Hematopoietic multipotent progenitor cell (in vitro differentiated cells): Measurements from ENCODE around the gene TRIM68. TPM values are rescaled to one million over a fixed set of nuclear protein-coding genes. Genes with fewer than 3 reads are reported as not detected.

Source experiments
- DNase-seq, 3 donors: peaks; one replicate each; pipeline ENCODE4 v3.0.0-alpha.2; 2011 to 2015; ENCODE audit warnings: low read depth in 2 of 3, low spot score in 2 of 3
- total RNA-seq: library from RNA; depleted of rRNA; stranded (reverse); fragments of >200 nt; gene quantifications from one replicate; pipeline ENCODE4 v1.2.3, GENCODE V29; 2012

TRIM68 gene, protein sequence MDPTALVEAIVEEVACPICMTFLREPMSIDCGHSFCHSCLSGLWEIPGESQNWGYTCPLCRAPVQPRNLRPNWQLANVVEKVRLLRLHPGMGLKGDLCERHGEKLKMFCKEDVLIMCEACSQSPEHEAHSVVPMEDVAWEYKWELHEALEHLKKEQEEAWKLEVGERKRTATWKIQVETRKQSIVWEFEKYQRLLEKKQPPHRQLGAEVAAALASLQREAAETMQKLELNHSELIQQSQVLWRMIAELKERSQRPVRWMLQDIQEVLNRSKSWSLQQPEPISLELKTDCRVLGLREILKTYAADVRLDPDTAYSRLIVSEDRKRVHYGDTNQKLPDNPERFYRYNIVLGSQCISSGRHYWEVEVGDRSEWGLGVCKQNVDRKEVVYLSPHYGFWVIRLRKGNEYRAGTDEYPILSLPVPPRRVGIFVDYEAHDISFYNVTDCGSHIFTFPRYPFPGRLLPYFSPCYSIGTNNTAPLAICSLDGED
- 11.8 TPM for total RNA-seq

DNA sequence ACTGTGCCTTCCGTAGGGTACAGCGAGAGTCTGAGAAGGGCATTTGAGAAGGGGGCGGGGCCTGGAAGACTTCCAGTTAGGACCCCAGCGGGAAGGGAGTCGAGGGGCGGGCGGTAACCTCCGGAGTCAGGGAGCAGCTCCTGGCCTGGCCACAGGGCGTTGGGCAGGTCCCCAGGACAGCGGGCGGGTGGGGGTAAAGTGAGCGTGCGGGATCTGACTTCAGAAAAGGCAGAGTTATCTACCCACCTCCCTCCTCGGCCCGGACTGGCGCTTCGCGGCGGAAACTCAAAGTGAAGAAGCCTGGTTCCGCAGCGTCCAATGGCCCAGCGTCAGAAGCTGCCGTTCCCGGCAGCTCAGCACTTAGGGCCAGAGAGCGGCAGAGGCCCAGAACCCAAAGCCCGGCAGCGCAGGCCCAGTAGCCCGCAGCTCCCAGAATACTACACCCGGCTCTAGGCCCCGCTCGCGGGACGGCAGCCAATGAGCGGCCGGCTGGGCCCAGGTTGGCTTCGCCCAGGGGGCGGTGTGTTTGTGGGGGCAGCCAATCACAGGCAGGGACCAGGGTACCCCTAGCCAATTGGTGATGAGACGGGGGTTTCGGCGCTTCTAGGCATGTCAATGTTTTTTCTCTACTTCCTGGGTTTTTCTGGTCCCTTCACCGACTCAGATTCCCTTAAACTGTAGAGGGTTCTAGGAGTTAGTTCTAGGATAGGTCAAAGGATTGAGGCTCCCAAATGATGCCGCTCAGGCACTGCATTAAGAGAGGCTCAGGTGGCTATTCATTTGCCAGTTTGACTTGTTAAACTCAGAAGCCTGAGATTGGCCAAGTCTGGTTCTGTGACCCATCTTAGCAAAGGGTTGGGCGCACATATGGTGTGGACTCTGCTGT is at the start of gene TRIM68:
Gene TRIM68, minus strand, starts transcription at position 451 of the 886 bp plus-strand sequence. CDS start 2,727 bp downstream, outside the sequence.
- DNase-seq: peak; percentile 78 to 96 (median 93)

DNA sequence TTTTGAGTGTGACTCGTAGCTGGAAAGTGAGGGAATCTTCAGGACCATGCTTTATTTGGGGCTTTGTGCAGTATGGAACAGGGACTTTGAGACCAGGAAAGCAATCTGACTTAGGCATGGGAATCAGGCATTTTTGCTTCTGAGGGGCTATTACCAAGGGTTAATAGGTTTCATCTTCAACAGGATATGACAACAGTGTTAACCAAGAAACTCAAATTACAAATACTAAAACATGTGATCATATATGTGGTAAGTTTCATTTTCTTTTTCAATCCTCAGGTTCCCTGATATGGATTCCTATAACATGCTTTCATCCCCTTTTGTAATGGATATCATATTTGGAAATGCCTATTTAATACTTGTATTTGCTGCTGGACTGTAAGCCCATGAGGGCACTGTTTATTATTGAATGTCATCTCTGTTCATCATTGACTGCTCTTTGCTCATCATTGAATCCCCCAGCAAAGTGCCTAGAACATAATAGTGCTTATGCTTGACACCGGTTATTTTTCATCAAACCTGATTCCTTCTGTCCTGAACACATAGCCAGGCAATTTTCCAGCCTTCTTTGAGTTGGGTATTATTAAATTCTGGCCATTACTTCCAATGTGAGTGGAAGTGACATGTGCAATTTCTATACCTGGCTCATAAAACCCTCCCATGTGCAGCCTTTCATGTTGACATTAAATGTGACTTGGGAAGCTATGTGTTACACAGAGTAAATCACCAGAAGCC is 46.8 kb upstream of the TRIM68 start:
- no peak for DNase-seq

DNA sequence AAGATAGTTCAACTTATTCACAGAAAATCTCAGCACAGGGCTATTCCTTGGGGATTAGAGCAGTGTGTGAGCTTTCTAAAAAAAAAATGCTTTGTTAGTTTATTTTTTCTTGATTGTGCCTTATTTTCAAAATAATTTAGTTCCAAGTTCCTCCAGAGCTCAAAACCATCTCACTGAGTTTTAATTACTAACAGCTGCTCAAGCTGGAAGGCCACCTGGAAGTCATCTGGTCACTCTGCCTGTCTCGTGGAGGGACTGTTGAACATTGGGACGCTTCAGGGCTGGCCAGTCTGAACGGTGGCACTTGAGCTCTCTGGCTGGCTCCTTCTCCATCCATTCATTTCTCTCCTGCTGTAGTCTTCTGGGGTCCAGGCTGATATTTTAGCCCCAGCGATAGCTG is 39.7 kb upstream of the TRIM68 start:
- no peak for DNase-seq

DNA sequence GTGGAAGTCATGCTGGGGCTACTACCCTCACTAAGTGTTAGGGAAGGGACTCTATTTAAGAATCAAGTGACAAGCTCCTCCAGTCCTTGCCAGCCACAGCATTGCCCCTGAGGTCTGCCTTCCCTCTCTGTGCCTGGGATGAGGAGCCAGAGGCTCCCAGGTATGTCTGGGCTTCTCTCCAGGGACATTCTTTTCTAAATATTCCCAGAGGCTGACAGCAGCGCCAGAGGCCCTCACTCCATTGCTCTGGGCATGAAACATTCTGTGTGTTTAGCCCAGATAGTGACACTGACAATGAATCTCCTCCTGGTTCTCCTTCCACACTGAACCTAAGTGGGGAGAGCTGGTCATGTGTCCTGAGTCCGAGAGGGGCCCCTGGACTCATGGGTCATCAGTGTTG is 37.9 kb upstream of the TRIM68 start:
- no peak for DNase-seq

DNA sequence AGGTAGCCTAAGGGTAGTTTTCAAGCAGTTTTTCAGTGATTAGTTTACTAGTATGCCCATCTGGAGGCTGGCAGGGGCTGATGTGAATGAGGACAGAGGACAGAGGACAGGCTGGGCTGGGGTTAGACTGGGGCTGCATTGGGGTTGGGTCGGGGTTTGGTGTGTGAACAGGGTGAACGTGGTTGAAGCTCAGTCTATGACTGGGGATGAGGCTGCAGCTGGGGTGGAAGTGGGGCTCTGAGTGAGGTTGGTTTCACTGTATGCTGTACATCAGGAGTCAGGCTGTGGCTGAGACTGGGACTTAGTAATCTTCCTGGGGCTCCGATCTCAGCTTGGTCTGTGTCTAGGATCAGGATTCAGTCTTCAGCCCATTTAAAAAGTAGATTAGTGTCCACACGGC is 36.2 kb upstream of the TRIM68 start:
- DNase-seq: no peak

DNA sequence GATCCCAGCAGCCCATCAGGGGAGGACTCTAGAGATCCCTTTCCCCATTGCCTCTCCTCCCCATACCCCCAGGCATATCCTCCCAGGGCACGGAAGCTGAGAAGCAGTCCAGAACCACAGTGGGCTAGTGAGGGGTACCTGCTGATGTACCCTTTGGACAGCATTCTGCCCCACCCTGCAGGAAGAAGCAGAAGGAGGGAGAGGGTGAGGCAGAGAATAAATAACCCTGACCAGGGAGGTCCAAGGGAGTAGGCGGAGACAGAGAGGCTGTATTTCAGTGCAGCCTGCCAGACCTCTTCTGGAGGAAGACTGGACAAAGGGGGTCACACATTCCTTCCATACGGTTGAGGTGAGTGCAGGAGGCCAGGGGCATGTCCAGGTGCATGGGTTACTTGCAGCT is 35.7 kb upstream of the TRIM68 start, which contains the start of gene OR51E1:
Gene OR51E1, plus strand, starts transcription at position 301 of the 400 bp plus-strand sequence. CDS start 8,545 bp downstream, outside the sequence.
- no peak for DNase-seq

DNA sequence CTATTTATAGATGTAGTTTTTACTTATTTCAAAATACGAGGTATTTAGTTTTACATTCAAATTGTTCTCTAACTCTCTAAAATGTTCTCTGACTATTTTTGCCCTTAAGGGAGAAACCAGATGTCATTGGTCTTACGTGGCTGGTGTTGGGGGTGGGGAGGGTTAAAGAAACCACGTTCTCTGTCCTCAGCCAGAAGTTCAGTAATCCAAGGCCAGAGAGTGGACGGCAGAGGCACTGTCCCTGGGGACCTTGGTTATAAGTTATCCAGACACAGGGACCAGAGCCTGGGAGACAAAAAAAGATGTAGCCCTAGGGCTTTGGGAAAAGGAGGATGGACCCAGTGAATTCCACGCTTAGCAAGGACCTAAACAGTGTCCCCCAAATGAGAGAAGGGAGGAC is 35.0 kb upstream of the TRIM68 start:
- DNase-seq: no peak

DNA sequence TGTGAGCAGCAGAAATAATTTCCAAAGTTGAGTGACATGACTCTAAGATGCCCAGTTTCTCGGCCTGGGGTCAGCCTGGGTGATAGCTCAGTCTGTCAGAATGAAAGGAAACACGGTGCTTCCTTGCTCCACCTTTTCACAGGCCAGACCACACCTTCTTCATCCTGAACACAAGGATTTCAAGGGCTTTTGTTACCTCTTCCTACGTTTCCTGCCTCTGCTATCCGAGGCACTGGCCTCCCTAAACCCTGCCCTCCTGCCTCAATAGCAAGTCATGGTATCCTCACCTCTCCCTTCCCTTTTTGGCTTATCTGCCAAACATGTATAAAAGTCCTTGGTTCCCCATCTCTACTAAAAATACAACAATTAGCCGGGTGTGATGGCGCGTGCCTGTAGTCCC is 34.0 kb upstream of the TRIM68 start:
- no peak for DNase-seq

DNA sequence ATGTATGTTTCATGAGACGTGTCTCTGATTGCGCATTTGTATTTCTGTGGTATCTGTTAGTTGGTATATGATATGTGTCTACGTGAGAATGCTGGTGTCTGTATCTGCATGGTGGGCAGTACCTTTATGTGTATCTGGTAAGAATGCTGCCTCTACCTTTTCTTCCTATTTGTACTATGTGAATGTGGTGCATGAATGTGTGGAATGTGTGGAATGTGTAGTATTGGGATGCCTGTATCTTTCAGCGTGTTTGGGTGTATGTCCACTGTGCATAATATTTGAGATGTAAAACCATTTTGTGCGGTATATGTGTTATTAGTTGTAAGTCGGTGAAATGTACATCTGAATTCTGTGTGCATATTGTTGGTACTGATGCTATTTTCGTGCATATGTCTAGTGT is 33.5 kb upstream of the TRIM68 start:
- no peak for DNase-seq

DNA sequence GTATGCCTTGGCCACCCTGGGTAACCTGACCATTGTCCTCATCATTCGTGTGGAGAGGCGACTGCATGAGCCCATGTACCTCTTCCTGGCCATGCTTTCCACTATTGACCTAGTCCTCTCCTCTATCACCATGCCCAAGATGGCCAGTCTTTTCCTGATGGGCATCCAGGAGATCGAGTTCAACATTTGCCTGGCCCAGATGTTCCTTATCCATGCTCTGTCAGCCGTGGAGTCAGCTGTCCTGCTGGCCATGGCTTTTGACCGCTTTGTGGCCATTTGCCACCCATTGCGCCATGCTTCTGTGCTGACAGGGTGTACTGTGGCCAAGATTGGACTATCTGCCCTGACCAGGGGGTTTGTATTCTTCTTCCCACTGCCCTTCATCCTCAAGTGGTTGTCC is 31.9 kb upstream of the TRIM68 start:
- no peak for DNase-seq

DNA sequence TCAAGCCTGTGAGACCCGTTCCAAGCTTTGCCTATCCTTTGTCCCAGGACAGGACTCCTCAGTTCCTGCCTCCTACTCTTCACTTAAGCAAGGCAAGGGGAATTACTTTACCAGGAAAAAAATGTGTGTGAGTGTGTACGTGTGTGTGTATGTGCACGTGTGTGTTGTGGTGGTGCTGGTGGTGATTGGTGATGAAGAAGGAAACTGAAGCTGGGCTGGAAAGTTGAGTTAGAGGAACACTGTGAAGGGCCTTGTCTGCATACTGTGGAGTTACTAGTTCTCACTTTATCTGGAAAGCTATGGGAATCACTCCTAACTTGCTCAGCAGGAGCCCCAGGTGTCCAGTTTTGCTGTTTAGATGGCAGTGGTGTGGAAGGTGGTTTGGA is 29.6 kb upstream of the TRIM68 start:
- no peak for DNase-seq

DNA sequence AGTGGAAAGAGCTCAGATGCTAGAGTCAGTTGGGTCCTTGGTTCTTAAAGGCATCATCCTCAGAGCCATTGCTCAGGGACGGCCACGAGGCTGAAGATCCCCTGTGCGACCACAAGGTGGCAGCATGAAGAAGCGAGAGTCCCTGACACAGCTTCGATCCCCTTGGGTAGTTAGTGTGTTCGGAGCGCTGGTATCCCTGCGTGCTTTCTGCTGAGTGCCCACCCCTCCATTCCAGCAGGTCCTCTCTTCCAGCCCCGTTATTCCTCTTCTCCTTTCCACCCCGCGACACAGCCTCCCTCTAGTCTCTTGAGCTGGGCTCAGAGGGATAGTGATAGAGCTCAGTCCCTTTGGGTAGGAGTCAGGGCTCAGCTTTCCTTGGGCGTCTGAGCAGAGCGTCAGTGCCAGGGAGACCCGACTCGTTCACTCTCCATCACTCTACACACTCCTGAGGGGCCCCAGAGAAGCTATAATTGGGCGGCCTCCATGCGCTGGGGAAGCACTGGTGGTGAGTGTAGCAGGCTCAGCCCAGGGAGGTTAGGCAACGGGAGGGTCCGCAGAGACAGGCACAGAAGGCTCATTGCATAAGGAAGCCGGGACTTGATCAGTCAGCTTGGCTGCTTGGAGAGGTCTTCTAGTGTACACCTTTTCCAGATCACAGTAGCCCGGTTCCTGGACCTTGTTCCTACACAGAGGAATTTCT is 29.1 kb upstream of the TRIM68 start, which contains the start of gene OR51D1:
Gene OR51D1, plus strand, starts transcription at position 516 of the 700 bp plus-strand sequence. CDS start 2,314 bp downstream, outside the sequence.
- peak; percentile 35 to 84 (median 59) for DNase-seq

DNA sequence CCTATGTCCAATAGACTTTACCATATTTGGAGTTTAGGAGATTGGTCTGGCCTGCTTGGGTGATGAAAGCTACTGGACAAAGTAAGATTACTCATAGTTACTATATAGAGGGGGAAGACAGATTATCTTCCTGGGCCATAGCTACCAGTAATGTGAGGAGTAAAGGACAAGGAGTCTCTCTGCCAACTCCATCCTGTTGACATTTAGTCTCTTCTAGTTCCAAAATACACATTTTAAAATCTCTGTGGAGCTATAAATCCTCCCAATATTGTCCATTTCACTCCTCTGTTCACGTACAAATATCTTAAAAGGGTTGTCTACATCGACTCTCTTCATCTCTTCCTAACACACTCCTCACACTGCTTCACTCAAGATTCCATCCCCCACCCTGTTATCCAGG is 28.1 kb upstream of the TRIM68 start:
- no peak for DNase-seq

DNA sequence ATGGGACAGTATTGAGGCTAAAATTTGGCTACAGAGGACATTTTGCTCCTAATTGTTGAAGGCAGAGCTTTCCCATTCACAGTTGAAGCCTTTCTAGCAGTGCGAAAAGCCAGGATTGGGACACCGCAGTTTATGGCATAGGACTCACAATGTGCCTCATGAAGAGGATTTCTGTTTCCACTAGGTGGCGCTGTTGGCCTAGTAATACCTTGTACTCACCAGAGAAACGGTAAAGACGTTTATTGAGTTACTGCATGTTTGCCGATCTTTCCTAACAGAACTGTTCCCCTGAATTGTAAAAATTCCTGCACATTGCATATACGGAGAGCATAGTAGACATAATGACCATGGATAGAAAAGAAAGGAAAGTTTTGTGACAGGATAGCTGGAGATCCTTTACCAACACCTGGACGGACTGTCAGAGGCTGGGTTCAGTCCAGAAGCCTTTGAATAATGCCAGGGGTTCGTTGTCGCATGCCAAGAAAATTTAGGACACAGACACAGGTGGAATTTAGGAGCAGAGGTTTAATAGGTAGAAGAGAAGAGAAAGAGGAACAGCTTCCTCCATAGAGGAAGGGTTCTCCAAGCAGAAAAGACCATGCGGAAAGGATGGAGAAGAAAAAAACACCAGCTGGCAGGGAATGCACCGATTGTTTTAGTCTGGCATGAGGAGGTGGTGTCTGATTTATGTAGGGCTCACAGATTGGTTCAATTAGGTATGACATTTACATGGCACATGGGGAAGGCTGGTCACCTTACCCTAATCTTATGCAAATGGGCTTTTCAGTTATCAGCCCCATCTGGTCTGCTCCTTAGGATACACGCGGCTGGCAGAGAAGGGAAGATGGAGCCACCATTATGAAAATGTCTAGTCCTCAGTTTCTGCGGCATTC is 18.4 kb upstream of the TRIM68 start:
- DNase-seq: peak in 2 of 3 donors; percentile 33 to 68

DNA sequence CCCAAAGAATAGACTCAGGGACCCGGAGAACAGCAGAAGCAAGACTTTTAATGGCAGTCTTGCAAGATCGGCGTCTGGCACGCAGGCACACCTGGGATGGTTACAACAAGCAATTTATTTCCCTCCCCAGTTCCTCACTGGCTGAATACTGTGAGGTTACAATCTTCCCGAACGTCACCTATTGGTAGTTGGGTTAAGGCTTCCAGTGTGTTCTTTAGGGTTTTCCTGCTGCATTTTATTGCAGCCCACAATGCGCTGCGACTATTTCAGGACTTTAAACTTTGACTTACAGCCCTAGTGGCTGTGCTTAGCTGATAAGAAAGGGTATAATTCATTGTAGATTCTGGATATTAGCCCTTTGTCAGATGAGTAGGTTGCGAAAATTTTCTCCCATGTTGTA is 11.5 kb upstream of the TRIM68 start:
- DNase-seq: no peak

DNA sequence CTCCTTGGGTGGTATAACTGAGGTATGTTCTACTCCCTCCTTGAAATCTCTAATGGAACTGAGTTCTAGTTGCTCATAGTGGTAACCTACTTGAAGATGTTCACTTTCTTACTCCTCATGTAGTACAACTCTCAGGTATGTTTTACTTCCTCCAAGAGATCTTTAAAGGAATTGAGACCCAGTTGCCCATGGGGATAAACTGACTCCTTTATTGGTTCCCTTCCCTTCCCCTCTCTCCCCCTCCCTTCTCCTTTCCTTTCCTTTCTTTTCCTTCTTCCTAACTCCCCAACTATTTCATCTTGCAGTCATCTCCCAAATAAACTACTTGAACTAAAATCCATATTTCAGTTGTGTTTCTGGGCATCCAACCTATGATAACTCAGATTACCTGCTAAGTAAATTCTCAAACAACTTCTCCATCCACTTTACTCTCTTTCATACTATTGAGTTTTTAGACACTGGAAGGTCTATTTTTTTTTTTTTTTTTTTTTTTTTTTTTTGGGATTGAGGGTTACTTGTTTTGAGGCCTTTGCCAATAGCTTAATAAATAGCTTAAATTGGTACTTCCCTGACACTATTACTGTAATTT is 7.9 kb upstream of the TRIM68 start:
- no peak for DNase-seq

DNA sequence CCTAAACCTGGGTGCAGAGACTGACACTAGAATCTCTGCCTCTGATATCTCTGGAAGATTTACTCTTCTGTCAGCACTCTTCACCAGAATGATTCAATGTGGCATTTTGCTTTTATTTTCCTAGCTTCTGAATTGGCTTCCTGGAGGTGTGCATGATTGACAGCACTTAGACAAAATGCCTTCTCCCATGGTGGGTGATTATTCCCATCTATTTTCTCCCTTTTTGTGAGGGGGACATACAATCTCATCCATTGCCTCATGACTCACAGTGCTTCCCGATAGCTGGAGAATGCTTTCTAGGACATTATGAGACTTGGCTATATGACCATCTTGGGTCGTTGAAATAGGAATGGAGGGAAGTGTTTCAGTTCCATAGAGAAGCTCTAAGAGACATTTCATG is 4.0 kb upstream of the TRIM68 start:
- no peak for DNase-seq

DNA sequence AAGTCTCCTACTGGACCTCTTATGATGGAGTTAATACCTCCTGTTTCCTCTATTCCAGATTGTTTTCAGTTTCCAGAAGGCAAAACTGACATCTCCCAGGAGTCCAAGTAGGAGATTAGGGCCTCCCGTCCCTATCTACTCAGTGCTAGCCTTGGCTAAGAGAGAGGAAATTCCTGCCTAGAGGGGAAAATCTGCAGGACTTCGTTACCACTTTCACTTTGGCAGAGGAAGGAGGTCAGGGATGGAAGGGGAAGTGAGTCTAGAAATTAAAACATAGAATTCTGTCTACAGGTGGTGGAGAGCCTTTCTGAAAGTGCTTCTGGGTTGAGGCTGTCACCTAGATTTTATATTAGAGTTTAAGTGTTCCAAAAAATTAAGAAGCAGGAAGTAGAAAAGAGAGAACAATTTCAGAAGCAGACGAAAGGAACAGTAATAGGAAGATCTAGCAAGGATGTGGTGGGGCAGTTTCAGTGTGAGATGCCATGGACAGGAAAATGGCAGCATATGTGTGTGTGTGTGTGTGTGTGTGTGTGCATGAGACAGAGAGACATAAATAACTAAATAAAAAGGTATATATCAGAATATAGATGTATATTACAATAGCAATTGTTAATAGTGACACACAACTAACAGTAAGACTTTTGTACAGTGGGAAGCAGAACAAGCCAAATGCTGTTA is 2.4 kb upstream of the TRIM68 start:
- peak in 1 of 3 donors; percentile 24 for DNase-seq
